HCT116 (cell line): ENCODE measurements around the gene HMX3. TPM values are rescaled to one million over a fixed set of nuclear protein-coding genes. Genes with fewer than 3 reads are reported as not detected.

Experiments
- ATAC-seq: fragments of 200-7000 bp; cut with Tn5 transposase; 2 replicates; pipeline ENCODE4 v1.9.1; 2020; ENCODE audit warnings: mild to moderate bottlenecking, moderate library complexity
- BruUV-seq: library from RNA; stranded (reverse); fragments of 400-500 nt; replicated peaks from 2 replicates; lab custom pipeline; 2021; lab: Mats Ljungman, UMichigan
- CTCF ChIA-PET: fragments of 300-600 bp; sonication (Branson Sonifier 250); formaldehyde crosslinking; loops from one replicate; lab custom pipeline; 2021; ENCODE audit warnings: antibody characterized with exemption; lab: Charles Lee
- POLR2A ChIA-PET: fragments of 300-600, 350-600 bp; sonication (Branson Sonifier 250); formaldehyde crosslinking; loops from one replicate; lab custom pipeline; 2021; ENCODE audit warnings: antibody characterized with exemption; lab: Charles Lee
- RAD21 ChIA-PET, 2 experiments: fragments of 300-600 bp; sonication (Branson Sonifier 250); formaldehyde crosslinking; loops; one replicate each; lab custom pipeline; 2023; ENCODE audit warnings: low total read pairs in 2 of 2; ENCODE audit not compliant: uncharacterized antibody in 2 of 2, unreplicated experiment in 2 of 2, low non-redundant PET in 1 of 2; lab: Charles Lee
- DNase-seq: peaks from one replicate; pipeline ENCODE4 v3.0.0-alpha.2; 2010; ENCODE audit warnings: low read depth, low spot score
- H2AFZ ChIP-seq: fragments of 200-600 bp; shearing (Covaris generic), sonication (generic); 2 replicates; pipeline ENCODE4 v1.6.1; 2017; ENCODE audit warnings: low read depth, mixed run types, mixed read lengths, antibody characterized with exemption, low read length; ENCODE audit not compliant: poor library complexity, severe bottlenecking
- H3K27ac ChIP-seq: 2 replicates; pipeline ENCODE4 v1.5.1; 2012; ENCODE audit warnings: low read depth, low read length
- H3K27me3 ChIP-seq: fragments of 200-600 bp; sonication (generic); 2 replicates; pipeline ENCODE4 v1.6.1; 2016; ENCODE audit warnings: mixed run types, low read length, mixed read lengths; ENCODE audit not compliant: insufficient read depth
- H3K36me3 ChIP-seq, 2 experiments: fragments of 200-500 bp in 1 of 2; fragments of 200-600 bp in 1 of 2; sonication (Bioruptor generic) in 1 of 2; sonication (generic) in 1 of 2; 2 replicates each; pipeline versions ENCODE4 v1.5.1 to v1.6.1; 2014 to 2016; ENCODE audit warnings: low read length in 2 of 2, inconsistent platforms in 1 of 2, mixed read lengths in 1 of 2, mixed run types in 1 of 2; ENCODE audit not compliant: insufficient read depth in 2 of 2, control insufficient read depth in 1 of 2
- H3K4me1 ChIP-seq, 2 experiments: fragments of 200-600 bp in 1 of 2; sonication (generic) in 1 of 2; 2 replicates each; pipeline versions ENCODE4 v1.5.1 to v1.6.1; 2012 to 2017; ENCODE audit warnings: low read length in 2 of 2, inconsistent platforms in 1 of 2, mild to moderate bottlenecking in 1 of 2, mixed read lengths in 1 of 2, mixed run types in 1 of 2, moderate library complexity in 1 of 2; ENCODE audit not compliant: insufficient read depth in 2 of 2, control insufficient read depth in 1 of 2
- H3K4me2 ChIP-seq: fragments of 200-600 bp; sonication (generic); 2 replicates; pipeline ENCODE4 v1.6.1; 2017; ENCODE audit warnings: mixed run types, low read length, mixed read lengths
- H3K4me3 ChIP-seq, 2 experiments: fragments of 200-600 bp in 1 of 2; sonication (generic) in 1 of 2; replicated peaks in 1 of 2; 2 replicates each; pipeline ENCODE4 v1.5.1; 2011 to 2016; ENCODE audit warnings: low read length in 2 of 2, control low read depth in 1 of 2, low read depth in 1 of 2, mild to moderate bottlenecking in 1 of 2, mixed read lengths in 1 of 2, mixed run types in 1 of 2
- H3K79me2 ChIP-seq: fragments of 200-600 bp; sonication (generic); 2 replicates; pipeline ENCODE4 v1.6.1; 2017; ENCODE audit warnings: mild to moderate bottlenecking, mixed run types, low read length, moderate library complexity, mixed read lengths; ENCODE audit not compliant: insufficient read depth
- H3K9ac ChIP-seq: fragments of 200-600 bp; sonication (generic); 2 replicates; pipeline ENCODE4 v1.6.1; 2016; ENCODE audit warnings: low read length, mixed read lengths
- H3K9me2 ChIP-seq: fragments of 200-600 bp; sonication (generic), shearing (Covaris generic); 2 replicates; pipeline ENCODE4 v1.6.1; 2017; ENCODE audit warnings: mixed run types, mild to moderate bottlenecking, moderate library complexity; ENCODE audit not compliant: insufficient read depth
- H3K9me3 ChIP-seq, 2 experiments: fragments of 200-500 bp in 1 of 2; fragments of 200-600 bp in 1 of 2; sonication (Bioruptor generic) in 1 of 2; sonication (generic) in 1 of 2; 2 replicates each; pipeline ENCODE4 v1.6.1; 2014 to 2017; ENCODE audit warnings: low read length in 2 of 2, mixed read lengths in 2 of 2, inconsistent platforms in 1 of 2, low read depth in 1 of 2, mild to moderate bottlenecking in 1 of 2, mixed run types in 1 of 2, moderate library complexity in 1 of 2; ENCODE audit not compliant: control insufficient read depth in 1 of 2, insufficient read depth in 1 of 2
- H4K20me1 ChIP-seq: fragments of 200-600 bp; sonication (generic), shearing (Covaris generic); 2 replicates; pipeline ENCODE4 v1.6.1; 2017; ENCODE audit warnings: mixed run types, mild to moderate bottlenecking, moderate library complexity; ENCODE audit not compliant: insufficient read depth
- CEBPB ChIP-seq: IDR thresholded peaks from 2 replicates; pipeline ENCODE4 v1.6.1; 2012; ENCODE audit warnings: low read depth
- CTCF ChIP-seq, 3 experiments: fragments of 200-600 bp in 1 of 3; sonication (generic) in 1 of 3; IDR thresholded peaks in 2 of 3; conservative IDR thresholded peaks in 1 of 3; 2 replicates each; pipeline ENCODE4 v1.5.1; 2012 to 2017; ENCODE audit warnings: low read depth in 2 of 3, low read length in 2 of 3, antibody characterized with exemption in 1 of 3, borderline replicate concordance in 1 of 3, control low read depth in 1 of 3, mild to moderate bottlenecking in 1 of 3, mixed read lengths in 1 of 3, mixed run types in 1 of 3, moderate library complexity in 1 of 3; ENCODE audit not compliant: insufficient read depth in 1 of 3
- ELF1 ChIP-seq: IDR thresholded peaks from 2 replicates; pipeline ENCODE4 v1.6.1; 2012; ENCODE audit warnings: low read depth, borderline replicate concordance
- FOSL1 ChIP-seq: IDR thresholded peaks from 2 replicates; pipeline ENCODE4 v1.6.1; 2012; ENCODE audit warnings: low read depth
- POLR2A ChIP-seq: IDR thresholded peaks from 2 replicates; pipeline ENCODE4 v1.7.0; 2011; ENCODE audit warnings: borderline replicate concordance; ENCODE audit not compliant: insufficient read depth, insufficient read length; ENCODE audit errors: extremely low read depth
- ZFX ChIP-seq: fragments of 450-650 bp; IDR thresholded peaks from 2 replicates; pipeline ENCODE4 v1.6.1; 2017
- intact Hi-C: fragments of 100-400 bp; cut with micrococcal nuclease; formaldehyde crosslinking; loops from 2 replicates; pipeline ENCODE4 v1.10.0; 2022
- total RNA-seq: library from RNA; stranded (reverse); gene quantifications from one replicate; pipeline ENCODE4 v1.2.1, GENCODE V29; 2021; ENCODE audit not compliant: unreplicated experiment
- TF ChIP-seq, protein P1 (sequence below): IDR thresholded peaks from 2 replicates; pipeline ENCODE4 v1.6.1; 2012; ENCODE audit warnings: low read depth
- TF ChIP-seq, protein P2 (sequence below): IDR thresholded peaks from 2 replicates; pipeline ENCODE4 v1.6.1; 2011; ENCODE audit warnings: mild to moderate bottlenecking, low read length, moderate library complexity; ENCODE audit not compliant: insufficient replicate concordance; ENCODE audit errors: extremely low read depth

Gene HMX3
- total RNA-seq, 1 experiment from 2014 or later = not detected

DNA sequence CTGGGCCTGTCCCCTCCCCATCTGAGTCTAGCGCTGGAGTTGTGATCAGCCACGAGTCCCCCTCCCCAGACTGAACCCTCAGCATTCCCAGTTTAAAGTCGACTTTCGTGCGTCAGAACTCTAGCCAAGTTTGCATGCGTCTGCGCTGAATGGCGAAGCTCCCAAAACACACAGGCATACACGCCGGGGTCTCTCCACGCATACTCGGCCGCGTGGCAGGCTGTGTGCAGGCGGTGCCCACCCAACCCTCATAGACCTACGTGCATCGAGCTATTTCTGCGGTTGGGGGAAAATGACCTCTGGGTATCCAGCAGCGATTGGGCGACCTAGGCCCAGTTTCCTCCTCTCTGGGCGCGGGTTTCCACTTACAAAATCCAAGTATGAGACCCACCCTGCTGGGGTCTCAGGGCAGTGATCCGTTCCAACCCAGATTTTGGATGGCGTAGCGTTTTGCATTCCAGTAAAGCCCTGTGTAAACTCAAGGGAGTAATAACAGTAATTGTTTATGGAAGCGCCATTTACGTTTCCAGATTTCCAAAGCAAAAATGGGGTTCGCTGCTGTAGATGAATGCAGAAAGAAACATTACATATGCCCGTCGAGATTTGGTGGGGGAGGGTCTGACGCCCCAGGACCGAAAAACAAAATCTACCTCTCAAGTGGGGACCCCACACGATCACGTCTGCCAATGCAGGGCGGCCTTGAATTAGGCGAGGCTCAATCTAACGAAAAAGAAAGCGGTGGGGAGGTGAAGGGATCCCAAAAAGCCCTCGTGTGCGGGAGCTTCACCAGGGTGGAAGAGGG is 2.0 kb upstream of the HMX3 start:
- Histone ChIP-seq H3K36me3 (no peaks in the 10 kb centered on the region), H3K4me3 (peak overlapping the region in 1 of 2 experiments; percentile 43; a peak in 1 of 4 replicates), H2AFZ (peak overlapping the region; percentile 83), H3K4me1 (peaks cover 0 to 18% of the 10 kb centered on the region in 2 experiments; a peak in 2 of 4 replicates), H4K20me1 (no peaks in the 10 kb centered on the region), H3K27ac (no peak overlapping the region), H3K9me3 (no peaks in the 10 kb centered on the region), H3K27me3 (no peaks in the 10 kb centered on the region), H3K4me2 (peak overlapping the region; percentile 79), H3K79me2 (no peaks in the 10 kb centered on the region), H3K9ac (no peak overlapping the region), H3K9me2 (no peaks in the 10 kb centered on the region)
- BruUV-seq = no TSS peak
- DNase-seq (no peak), ATAC-seq (peak; percentile 1; the same call in 1 of the 2 replicates)
- intact Hi-C loops = loop anchor here (1.0 to 2.0 kb wide), 3 partner anchors 91 to 426 kb away; no protein-coding TSS in a partner anchor
- ChIA-PET RAD21 (no interaction called here), CTCF (interaction anchor here (0.6 to 3.1 kb wide), 7 partner anchors 9 to 1316 kb away, joined by 3 to 15 read pairs (median 3); partner anchors contain the start of gene BUB3), POLR2A (no interaction called here)
- no peak for TF ChIP-seq FOSL1
- TF ChIP-seq POLR2A = no peak
- no peak for TF ChIP-seq CEBPB
- TF ChIP-seq, protein P1, sequence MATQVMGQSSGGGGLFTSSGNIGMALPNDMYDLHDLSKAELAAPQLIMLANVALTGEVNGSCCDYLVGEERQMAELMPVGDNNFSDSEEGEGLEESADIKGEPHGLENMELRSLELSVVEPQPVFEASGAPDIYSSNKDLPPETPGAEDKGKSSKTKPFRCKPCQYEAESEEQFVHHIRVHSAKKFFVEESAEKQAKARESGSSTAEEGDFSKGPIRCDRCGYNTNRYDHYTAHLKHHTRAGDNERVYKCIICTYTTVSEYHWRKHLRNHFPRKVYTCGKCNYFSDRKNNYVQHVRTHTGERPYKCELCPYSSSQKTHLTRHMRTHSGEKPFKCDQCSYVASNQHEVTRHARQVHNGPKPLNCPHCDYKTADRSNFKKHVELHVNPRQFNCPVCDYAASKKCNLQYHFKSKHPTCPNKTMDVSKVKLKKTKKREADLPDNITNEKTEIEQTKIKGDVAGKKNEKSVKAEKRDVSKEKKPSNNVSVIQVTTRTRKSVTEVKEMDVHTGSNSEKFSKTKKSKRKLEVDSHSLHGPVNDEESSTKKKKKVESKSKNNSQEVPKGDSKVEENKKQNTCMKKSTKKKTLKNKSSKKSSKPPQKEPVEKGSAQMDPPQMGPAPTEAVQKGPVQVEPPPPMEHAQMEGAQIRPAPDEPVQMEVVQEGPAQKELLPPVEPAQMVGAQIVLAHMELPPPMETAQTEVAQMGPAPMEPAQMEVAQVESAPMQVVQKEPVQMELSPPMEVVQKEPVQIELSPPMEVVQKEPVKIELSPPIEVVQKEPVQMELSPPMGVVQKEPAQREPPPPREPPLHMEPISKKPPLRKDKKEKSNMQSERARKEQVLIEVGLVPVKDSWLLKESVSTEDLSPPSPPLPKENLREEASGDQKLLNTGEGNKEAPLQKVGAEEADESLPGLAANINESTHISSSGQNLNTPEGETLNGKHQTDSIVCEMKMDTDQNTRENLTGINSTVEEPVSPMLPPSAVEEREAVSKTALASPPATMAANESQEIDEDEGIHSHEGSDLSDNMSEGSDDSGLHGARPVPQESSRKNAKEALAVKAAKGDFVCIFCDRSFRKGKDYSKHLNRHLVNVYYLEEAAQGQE = no peak
- no peak for TF ChIP-seq ELF1
- no peak for TF ChIP-seq ZFX
- TF ChIP-seq CTCF (IDR thresholded peaks at IDR 0.05 in 2 of 3, conservative IDR thresholded peaks at IDR 0.05 in 1 of 3; ENCODE audit: borderline replicate concordance in 1 of 3, insufficient read depth in 1 of 3, low read depth in 2 of 3, low read length in 2 of 3) = no peak
- TF ChIP-seq, protein P2, sequence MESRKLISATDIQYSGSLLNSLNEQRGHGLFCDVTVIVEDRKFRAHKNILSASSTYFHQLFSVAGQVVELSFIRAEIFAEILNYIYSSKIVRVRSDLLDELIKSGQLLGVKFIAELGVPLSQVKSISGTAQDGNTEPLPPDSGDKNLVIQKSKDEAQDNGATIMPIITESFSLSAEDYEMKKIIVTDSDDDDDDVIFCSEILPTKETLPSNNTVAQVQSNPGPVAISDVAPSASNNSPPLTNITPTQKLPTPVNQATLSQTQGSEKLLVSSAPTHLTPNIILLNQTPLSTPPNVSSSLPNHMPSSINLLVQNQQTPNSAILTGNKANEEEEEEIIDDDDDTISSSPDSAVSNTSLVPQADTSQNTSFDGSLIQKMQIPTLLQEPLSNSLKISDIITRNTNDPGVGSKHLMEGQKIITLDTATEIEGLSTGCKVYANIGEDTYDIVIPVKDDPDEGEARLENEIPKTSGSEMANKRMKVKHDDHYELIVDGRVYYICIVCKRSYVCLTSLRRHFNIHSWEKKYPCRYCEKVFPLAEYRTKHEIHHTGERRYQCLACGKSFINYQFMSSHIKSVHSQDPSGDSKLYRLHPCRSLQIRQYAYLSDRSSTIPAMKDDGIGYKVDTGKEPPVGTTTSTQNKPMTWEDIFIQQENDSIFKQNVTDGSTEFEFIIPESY = no peak
